MV-4-11 (cell line): ENCODE data around the gene NME2.

Source experiments
- DNase-seq: peaks from one replicate; lab custom pipeline; 2025; lab: John Stamatoyannopoulos, UW

Gene NME2

GRCh38 chr17:51203838-51204237 is 37.6 kb downstream of the NME2 start:
- no peak for DNase-seq

GRCh38 chr17:51214920-51215319 is 48.7 kb downstream of the NME2 start:
- no peak for DNase-seq

- DNase-seq, result no peak
Observed at GRCh38 chr17:51217946-51218345, 51.7 kb downstream of the NME2 start.

- no peak for DNase-seq
Observed at GRCh38 chr17:51221322-51221721, 55.1 kb downstream of the NME2 start.
